ENCODE measurements around the gene ATP5PD. TPM values are rescaled to one million over a fixed set of nuclear protein-coding genes. Genes with fewer than 3 reads are reported as not detected.

The ATP5PD gene
- total RNA-seq, 1 experiment from 2014 or later = 383 TPM

GRCh38 chr17:75036643-75037268 lies 10.0 kb downstream of the ATP5PD start (continued):
- TF ChIP-seq, protein P1, sequence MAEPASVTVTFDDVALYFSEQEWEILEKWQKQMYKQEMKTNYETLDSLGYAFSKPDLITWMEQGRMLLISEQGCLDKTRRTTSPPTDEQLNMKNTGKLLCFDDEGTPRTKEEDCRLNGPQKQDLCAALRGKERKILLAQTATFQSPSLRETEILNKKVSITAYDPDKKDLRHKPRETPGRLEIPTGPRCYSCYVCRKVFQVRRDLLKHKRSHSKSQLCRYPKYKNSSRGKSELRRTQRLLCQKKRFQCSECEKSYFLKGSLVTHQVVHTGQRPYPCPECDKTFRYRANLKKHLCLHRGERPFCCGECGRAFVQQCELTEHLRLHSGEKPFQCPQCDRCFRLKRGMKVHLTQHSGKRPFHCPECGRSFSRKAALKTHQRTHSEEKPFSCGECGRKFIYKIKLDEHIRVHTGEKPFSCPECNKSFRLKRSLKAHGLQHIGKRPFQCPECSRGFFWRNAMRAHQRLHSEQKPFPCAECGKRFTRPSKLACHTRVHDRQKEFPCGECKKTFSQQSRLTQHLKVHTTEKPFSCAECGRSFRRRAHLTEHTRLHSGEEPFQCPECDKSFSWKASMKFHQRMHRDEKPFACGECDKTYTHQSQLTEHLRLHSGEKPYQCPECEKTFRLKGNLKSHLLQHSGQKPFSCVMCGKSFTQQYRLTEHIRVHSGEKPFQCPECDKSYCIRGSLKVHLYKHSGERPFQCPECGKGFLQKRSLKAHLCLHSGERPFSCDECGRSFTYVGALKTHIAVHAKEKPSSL (CRISPR knock-in tag; conservative IDR thresholded peaks at IDR 0.05) = no peak
- TF ChIP-seq RORB (CRISPR knock-in tag; IDR thresholded peaks at IDR 0.05) (no peak), ELF4 (CRISPR knock-in tag; IDR thresholded peaks at IDR 0.05; ENCODE audit: low read depth) (no peak), CREB1 (CRISPR knock-in tag; IDR thresholded peaks at IDR 0.05) (no peak), RELA (CRISPR knock-in tag; IDR thresholded peaks at IDR 0.05; ENCODE audit: borderline replicate concordance) (no peak), ZMAT4 (CRISPR knock-in tag; IDR thresholded peaks at IDR 0.05) (no peak), E2F5 (CRISPR knock-in tag; IDR thresholded peaks at IDR 0.05) (no peak)
- TF ChIP-seq, protein P2, sequence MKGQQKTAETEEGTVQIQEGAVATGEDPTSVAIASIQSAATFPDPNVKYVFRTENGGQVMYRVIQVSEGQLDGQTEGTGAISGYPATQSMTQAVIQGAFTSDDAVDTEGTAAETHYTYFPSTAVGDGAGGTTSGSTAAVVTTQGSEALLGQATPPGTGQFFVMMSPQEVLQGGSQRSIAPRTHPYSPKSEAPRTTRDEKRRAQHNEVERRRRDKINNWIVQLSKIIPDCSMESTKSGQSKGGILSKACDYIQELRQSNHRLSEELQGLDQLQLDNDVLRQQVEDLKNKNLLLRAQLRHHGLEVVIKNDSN (CRISPR knock-in tag; IDR thresholded peaks at IDR 0.05) = no peak

GRCh38 chr17:75034236-75034908 lies 12.4 kb downstream of the ATP5PD start:
- Mint-ChIP-seq H3K9me3 (peaks cover 18% of the 10 kb centered on the region), H3K4me3 (peak overlapping the region; percentile 99), H3K4me1 (peaks cover 26% of the 10 kb centered on the region), H3K36me3 (peaks cover 26% of the 10 kb centered on the region), H3K27ac (peak overlapping the region; percentile 94), H3K27me3 (ENCODE audit: low read depth) (peaks cover 26% of the 10 kb centered on the region)
- ChIA-PET POLR2A (interaction anchor here (0.7 to 2.2 kb wide), 8 partner anchors 10 to 162 kb away, joined by 3 to 24 read pairs (median 8); partner anchors contain the start of genes ATP5PD, CDR2L, FDXR and KCTD2), CTCF (interaction anchor here (0.7 to 3.5 kb wide), 16 partner anchors 20 to 289 kb away, joined by 3 to 38 read pairs (median 5); partner anchors contain the start of genes CDR2L, FDXR, MRPL58 and OTOP2)
- ATAC-seq (peak; percentile 42), DNase-seq (ENCODE audit: low spot score) (peak; percentile 96)
- TF ChIP-seq TEAD1 (CRISPR knock-in tag; IDR thresholded peaks at IDR 0.05) (peak; percentile 72; the same call in 1 of the 2 replicates), CTCF (IDR thresholded peaks at IDR 0.05) (no peak), ETV6 (CRISPR knock-in tag; IDR thresholded peaks at IDR 0.05) (peak; percentile 86), ZNF232 (CRISPR knock-in tag; IDR thresholded peaks at IDR 0.05) (peak; percentile 89; the same call in 1 of the 2 replicates), ZNF423 (CRISPR knock-in tag; IDR thresholded peaks at IDR 0.05) (no peak), SMAD3 (CRISPR knock-in tag; IDR thresholded peaks at IDR 0.05; ENCODE audit: borderline replicate concordance) (peak; percentile 23; the same call in 1 of the 2 replicates), HMGA2 (CRISPR knock-in tag; IDR thresholded peaks at IDR 0.05) (no peak), KAT7 (CRISPR knock-in tag; IDR thresholded peaks at IDR 0.05; ENCODE audit: borderline replicate concordance) (0 out of 2 replicates have a peak, but pooled peaks have one; percentile 69), EMX1 (CRISPR knock-in tag; IDR thresholded peaks at IDR 0.05) (0 out of 2 replicates have a peak, but pooled peaks have one; percentile 8), SMAD4 (CRISPR knock-in tag; IDR thresholded peaks at IDR 0.05) (0 out of 2 replicates have a peak, but pooled peaks have one; percentile 34), RELA (CRISPR knock-in tag; IDR thresholded peaks at IDR 0.05; ENCODE audit: borderline replicate concordance) (no peak), CDX4 (CRISPR knock-in tag; IDR thresholded peaks at IDR 0.05; ENCODE audit: borderline replicate concordance) (no peak), ATF1 (CRISPR knock-in tag; IDR thresholded peaks at IDR 0.05) (peak; percentile 84; the same call in 1 of the 2 replicates), JUN (CRISPR knock-in tag; IDR thresholded peaks at IDR 0.05) (0 out of 2 replicates have a peak, but pooled peaks have one; percentile 27), ZNF396 (CRISPR knock-in tag; IDR thresholded peaks at IDR 0.05; ENCODE audit: borderline replicate concordance) (no peak), NFATC4 (CRISPR knock-in tag; IDR thresholded peaks at IDR 0.05) (no peak)
- TF ChIP-seq, protein P3, sequence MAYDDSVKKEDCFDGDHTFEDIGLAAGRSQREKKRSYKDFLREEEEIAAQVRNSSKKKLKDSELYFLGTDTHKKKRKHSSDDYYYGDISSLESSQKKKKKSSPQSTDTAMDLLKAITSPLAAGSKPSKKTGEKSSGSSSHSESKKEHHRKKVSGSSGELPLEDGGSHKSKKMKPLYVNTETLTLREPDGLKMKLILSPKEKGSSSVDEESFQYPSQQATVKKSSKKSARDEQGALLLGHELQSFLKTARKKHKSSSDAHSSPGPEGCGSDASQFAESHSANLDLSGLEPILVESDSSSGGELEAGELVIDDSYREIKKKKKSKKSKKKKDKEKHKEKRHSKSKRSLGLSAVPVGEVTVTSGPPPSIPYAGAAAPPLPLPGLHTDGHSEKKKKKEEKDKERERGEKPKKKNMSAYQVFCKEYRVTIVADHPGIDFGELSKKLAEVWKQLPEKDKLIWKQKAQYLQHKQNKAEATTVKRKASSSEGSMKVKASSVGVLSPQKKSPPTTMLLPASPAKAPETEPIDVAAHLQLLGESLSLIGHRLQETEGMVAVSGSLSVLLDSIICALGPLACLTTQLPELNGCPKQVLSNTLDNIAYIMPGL (CRISPR knock-in tag; IDR thresholded peaks at IDR 0.05) = peak; percentile 100
- TF ChIP-seq, protein P2 (CRISPR knock-in tag; IDR thresholded peaks at IDR 0.05) = peak; percentile 80
- TF ChIP-seq, protein P4, sequence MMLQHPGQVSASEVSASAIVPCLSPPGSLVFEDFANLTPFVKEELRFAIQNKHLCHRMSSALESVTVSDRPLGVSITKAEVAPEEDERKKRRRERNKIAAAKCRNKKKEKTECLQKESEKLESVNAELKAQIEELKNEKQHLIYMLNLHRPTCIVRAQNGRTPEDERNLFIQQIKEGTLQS (CRISPR knock-in tag; conservative IDR thresholded peaks at IDR 0.05) = no peak

Data from WTC11 (cell line).